Lower lobe of right lung (tissue), 2 donors: ENCODE measurements around the gene AGXT. TPM values are rescaled to one million over a fixed set of nuclear protein-coding genes. Genes with fewer than 3 reads are reported as not detected.

Experiments used
- ATAC-seq, 2 donors: fragments of 200-7000 bp; cut with Tn5 transposase; one replicate each; pipeline ENCODE4 v1.9.1; 2020 to 2022; ENCODE audit warnings: mild to moderate bottlenecking in 2 of 2, moderate library complexity in 2 of 2
- DNase-seq: peaks from one replicate; pipeline ENCODE4 v3.0.0-alpha.2; 2020
- H3K27ac ChIP-seq: fragments of 200-600 bp; one replicate; pipeline ENCODE4 v1.8.0; 2022
- H3K27me3 ChIP-seq: fragments of 200-600 bp; one replicate; pipeline ENCODE4 v1.8.0; 2022; ENCODE audit warnings: low read depth
- H3K36me3 ChIP-seq: fragments of 200-600 bp; one replicate; pipeline ENCODE4 v1.8.0; 2022; ENCODE audit warnings: mild to moderate bottlenecking
- H3K4me1 ChIP-seq: fragments of 200-600 bp; one replicate; pipeline ENCODE4 v1.8.0; 2022
- H3K4me3 ChIP-seq: fragments of 200-600 bp; one replicate; pipeline ENCODE4 v1.8.0; 2022; ENCODE audit warnings: mild to moderate bottlenecking
- H3K9me3 ChIP-seq: fragments of 200-600 bp; one replicate; pipeline ENCODE4 v1.8.0; 2022
- CTCF ChIP-seq: fragments of 200-600 bp; IDR thresholded peaks from one replicate; pipeline ENCODE4 v1.8.0; 2022; ENCODE audit warnings: antibody characterized with exemption, mild to moderate bottlenecking
- intact Hi-C: fragments of 100-400 bp; cut with DNase I; formaldehyde crosslinking; loops from one replicate; pipeline ENCODE4 v1.11.0; 2022
- total RNA-seq: library from RNA; stranded (reverse); fragmentation: NEBNext Ultra II Directional; extraction: Animal tissue kit (Norgen Biotek cat#: 25700); gene quantifications from one replicate; pipeline ENCODE4 v1.2.1, GENCODE V29; 2021
- donor health status: DM: no; HTN: yes; CAD: no; lungs with severe emphysema.

AGXT gene
- total RNA-seq, 1 donor from 2014 or later, result not detected

GRCh38 chr2:240852671-240853314, 15.8 kb upstream of the AGXT start:
- no peak for DNase-seq
- H3K4me3 ChIP-seq, result no peak overlapping the region
- H3K36me3 ChIP-seq, result no peaks in the 10 kb centered on the region
- ATAC-seq, result no peak
- no peak overlapping the region for H3K27ac ChIP-seq
- intact Hi-C loops, result no loop called here
- H3K9me3 ChIP-seq, result no peaks in the 10 kb centered on the region
- no peaks in the 10 kb centered on the region for H3K4me1 ChIP-seq
- no peaks in the 10 kb centered on the region for H3K27me3 ChIP-seq
- TF ChIP-seq CTCF, result no peak

GRCh38 chr2:240855670-240856069, 13.0 kb upstream of the AGXT start:
- DNase-seq (no peak), ATAC-seq (no peak)
- no peaks in the 10 kb centered on the region for H3K9me3 ChIP-seq
- no peaks in the 10 kb centered on the region for H3K27me3 ChIP-seq
- no peak overlapping the region for H3K27ac ChIP-seq
- TF ChIP-seq CTCF, result no peak
- no peaks in the 10 kb centered on the region for H3K36me3 ChIP-seq
- H3K4me1 ChIP-seq, result no peaks in the 10 kb centered on the region
- H3K4me3 ChIP-seq, result no peak overlapping the region
- intact Hi-C loops, result no loop called here

- DNase-seq, result no peak
- Histone ChIP-seq H3K27ac (no peak overlapping the region), H3K36me3 (no peaks in the 10 kb centered on the region), H3K4me1 (no peaks in the 10 kb centered on the region), H3K9me3 (no peaks in the 10 kb centered on the region), H3K4me3 (no peak overlapping the region), H3K27me3 (no peaks in the 10 kb centered on the region)
- intact Hi-C loops, result no loop called here
- TF ChIP-seq CTCF, result no peak
- ATAC-seq, result peak in 1 of 2 donors; percentile 8
Observed at GRCh38 chr2:240856151-240856980, 12.3 kb upstream of the AGXT start.

GRCh38 chr2:240857039-240858008, 11.3 kb upstream of the AGXT start:
- no peak overlapping the region for H3K4me3 ChIP-seq
- no peaks in the 10 kb centered on the region for H3K4me1 ChIP-seq
- no peak for DNase-seq
- no peaks in the 10 kb centered on the region for H3K9me3 ChIP-seq
- no peak for ATAC-seq
- no peak for TF ChIP-seq CTCF
- H3K27ac ChIP-seq, result no peak overlapping the region
- H3K36me3 ChIP-seq, result no peaks in the 10 kb centered on the region
- no peaks in the 10 kb centered on the region for H3K27me3 ChIP-seq
- intact Hi-C loops, result no loop called here

GRCh38 chr2:240858321-240858720, 10.3 kb upstream of the AGXT start:
- H3K4me1 ChIP-seq, result no peaks in the 10 kb centered on the region
- no peak overlapping the region for H3K4me3 ChIP-seq
- no peaks in the 10 kb centered on the region for H3K9me3 ChIP-seq
- no peaks in the 10 kb centered on the region for H3K27me3 ChIP-seq
- ATAC-seq (no peak), DNase-seq (no peak)
- intact Hi-C loops, result no loop called here
- no peaks in the 10 kb centered on the region for H3K36me3 ChIP-seq
- no peak overlapping the region for H3K27ac ChIP-seq
- no peak for TF ChIP-seq CTCF
